ENCODE results near the gene KIAA0586.

DNA sequence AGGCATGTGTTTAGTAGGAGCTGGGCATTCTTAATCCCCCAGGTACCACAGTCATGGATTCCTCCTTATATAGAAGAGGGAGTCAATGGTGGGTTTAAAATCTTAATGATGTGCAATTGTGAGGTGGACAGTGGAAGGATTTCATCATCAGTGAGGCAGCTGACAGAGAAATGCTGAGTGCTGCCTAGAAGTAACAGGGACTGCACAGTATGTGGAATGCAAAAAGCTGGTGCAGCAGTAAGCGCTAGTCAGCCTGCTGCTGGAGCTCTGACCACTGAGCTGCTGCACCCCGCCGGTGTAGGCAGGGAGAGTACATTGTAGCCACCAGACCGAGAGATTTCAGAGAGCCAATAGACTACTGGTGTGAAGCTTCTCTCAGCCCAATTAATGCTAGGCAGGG, 129.7 kb downstream of the KIAA0586 start:
- TF ChIP-seq, protein P1, sequence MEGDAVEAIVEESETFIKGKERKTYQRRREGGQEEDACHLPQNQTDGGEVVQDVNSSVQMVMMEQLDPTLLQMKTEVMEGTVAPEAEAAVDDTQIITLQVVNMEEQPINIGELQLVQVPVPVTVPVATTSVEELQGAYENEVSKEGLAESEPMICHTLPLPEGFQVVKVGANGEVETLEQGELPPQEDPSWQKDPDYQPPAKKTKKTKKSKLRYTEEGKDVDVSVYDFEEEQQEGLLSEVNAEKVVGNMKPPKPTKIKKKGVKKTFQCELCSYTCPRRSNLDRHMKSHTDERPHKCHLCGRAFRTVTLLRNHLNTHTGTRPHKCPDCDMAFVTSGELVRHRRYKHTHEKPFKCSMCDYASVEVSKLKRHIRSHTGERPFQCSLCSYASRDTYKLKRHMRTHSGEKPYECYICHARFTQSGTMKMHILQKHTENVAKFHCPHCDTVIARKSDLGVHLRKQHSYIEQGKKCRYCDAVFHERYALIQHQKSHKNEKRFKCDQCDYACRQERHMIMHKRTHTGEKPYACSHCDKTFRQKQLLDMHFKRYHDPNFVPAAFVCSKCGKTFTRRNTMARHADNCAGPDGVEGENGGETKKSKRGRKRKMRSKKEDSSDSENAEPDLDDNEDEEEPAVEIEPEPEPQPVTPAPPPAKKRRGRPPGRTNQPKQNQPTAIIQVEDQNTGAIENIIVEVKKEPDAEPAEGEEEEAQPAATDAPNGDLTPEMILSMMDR (IDR thresholded peaks at IDR 0.05): no peak
- no peak for TF ChIP-seq POLR2A (IDR thresholded peaks at IDR 0.05)
